ENCODE results near the gene GATD1. TPM values are rescaled to one million over a fixed set of nuclear protein-coding genes. Genes with fewer than 3 reads are reported as not detected.

GATD1 gene
- total RNA-seq, 6 experiments from 2014 or later = 61.0 to 72.7 (median 68.1) TPM

- peaks cover 17% of the 10 kb centered on the region for H3K4me1 Mint-ChIP-seq (ENCODE audit: low read depth)
- DNase-seq = peak; percentile 64
Measured at GRCh38 chr11:819943-820649, 42.8 kb upstream of the GATD1 start.

GRCh38 chr11:819129-819931, 42.0 kb upstream of the GATD1 start:
- no peaks in the 10 kb centered on the region for H3K9me3 Mint-ChIP-seq

More at GRCh38 chr11:819943-820649, 42.8 kb upstream of the GATD1 start:
- peaks cover 3% of the 10 kb centered on the region; the same call in 1 of the 2 replicates for H3K36me3 Mint-ChIP-seq (ENCODE audit: low read depth)
- TF ChIP-seq CTCF (IDR thresholded peaks at IDR 0.05) = no peak
- H3K9me3 Mint-ChIP-seq = no peaks in the 10 kb centered on the region
- peak overlapping the region; percentile 70 for H3K27ac Mint-ChIP-seq
- H3K4me3 Mint-ChIP-seq = peak overlapping the region; percentile 90
- H3K27me3 Mint-ChIP-seq (ENCODE audit: insufficient read depth) = peaks cover 10% of the 10 kb centered on the region; the same call in 1 of the 2 replicates

GRCh38 chr11:818396-819128, 41.3 kb upstream of the GATD1 start, which contains the start of gene PNPLA2:
Gene PNPLA2 (plus strand): TSS chr11:818914. CDS start chr11:819719, 805 bp downstream.
- H3K27me3 Mint-ChIP-seq (ENCODE audit: insufficient read depth) = peaks cover 12% of the 10 kb centered on the region
- no peaks in the 10 kb centered on the region for H3K9me3 Mint-ChIP-seq
- no peak for TF ChIP-seq CTCF (IDR thresholded peaks at IDR 0.05)
- H3K36me3 Mint-ChIP-seq (ENCODE audit: low read depth) = no peaks in the 10 kb centered on the region
- peak; percentile 72 for DNase-seq
- peak within 1 kb of the TSS; percentile 90 for H3K4me3 Mint-ChIP-seq
- peaks cover 17% of the 10 kb centered on the region for H3K4me1 Mint-ChIP-seq (ENCODE audit: low read depth)
- H3K27ac Mint-ChIP-seq = peak within 1 kb of the TSS; percentile 88

More at GRCh38 chr11:819129-819931, 42.0 kb upstream of the GATD1 start:
- Mint-ChIP-seq H3K27me3 (ENCODE audit: insufficient read depth) (peaks cover 8% of the 10 kb centered on the region; the same call in 1 of the 2 replicates), H3K27ac (peak overlapping the region; percentile 88), H3K4me3 (peak overlapping the region; percentile 90), H3K36me3 (ENCODE audit: low read depth) (no peaks in the 10 kb centered on the region), H3K4me1 (ENCODE audit: low read depth) (peaks cover 17% of the 10 kb centered on the region)
- peak; percentile 67 for DNase-seq
- peak; percentile 48 for TF ChIP-seq CTCF (IDR thresholded peaks at IDR 0.05)

- H3K27me3 Mint-ChIP-seq (ENCODE audit: insufficient read depth) = peaks cover 18% of the 10 kb centered on the region
- H3K4me3 Mint-ChIP-seq = no peak overlapping the region
- no peaks in the 10 kb centered on the region for H3K9me3 Mint-ChIP-seq
- no peak for TF ChIP-seq CTCF (IDR thresholded peaks at IDR 0.05)
- H3K36me3 Mint-ChIP-seq (ENCODE audit: low read depth) = peaks cover 13% of the 10 kb centered on the region
- no peak for DNase-seq
- H3K4me1 Mint-ChIP-seq (ENCODE audit: low read depth) = peaks cover 26% of the 10 kb centered on the region
- no peak overlapping the region for H3K27ac Mint-ChIP-seq
Measured at GRCh38 chr11:816433-816779, 39.1 kb upstream of the GATD1 start.

GRCh38 chr11:815675-816432, 38.6 kb upstream of the GATD1 start:
- TF ChIP-seq CTCF (IDR thresholded peaks at IDR 0.05) = no peak
- peaks cover 20% of the 10 kb centered on the region for H3K27me3 Mint-ChIP-seq (ENCODE audit: insufficient read depth)
- DNase-seq = no peak
- peaks cover 26% of the 10 kb centered on the region for H3K4me1 Mint-ChIP-seq (ENCODE audit: low read depth)
- peaks cover 18% of the 10 kb centered on the region for H3K36me3 Mint-ChIP-seq (ENCODE audit: low read depth)
- no peaks in the 10 kb centered on the region for H3K9me3 Mint-ChIP-seq
- H3K27ac Mint-ChIP-seq = peak overlapping the region; percentile 33; the same call in 1 of the 2 replicates
- no peak overlapping the region for H3K4me3 Mint-ChIP-seq

Data from HFFc6 (cell line).